ENCODE results near the gene GLOD4.
"Not testable (repeated sequence)": the region's sequence is repeated elsewhere in the genome, so short reads cannot be mapped to it uniquely, and the experiment has no call there.

DNA sequence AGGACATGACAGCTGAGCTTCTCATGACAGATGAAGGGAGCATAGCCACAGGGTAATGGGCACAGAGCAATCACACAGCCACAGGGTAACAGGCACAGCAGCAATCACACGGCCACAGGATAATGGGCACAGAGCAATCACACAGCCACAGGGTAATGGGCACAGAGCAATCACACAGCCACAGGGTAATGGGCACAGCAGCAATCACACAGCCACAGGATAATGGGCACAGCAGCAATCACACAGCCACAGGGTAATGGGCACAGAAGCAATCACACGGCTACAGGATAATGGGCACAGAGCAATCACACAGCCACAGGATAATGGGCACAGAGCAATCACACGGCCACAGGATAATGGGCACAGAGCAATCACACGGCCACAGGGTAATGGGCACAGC, 33.5 kb downstream of the GLOD4 start:
- TF ChIP-seq POLR2A, EP300, POLR2AphosphoS5 (IDR thresholded peaks at IDR 0.05): not testable (repeated sequence)
- TF ChIP-seq, protein P1, sequence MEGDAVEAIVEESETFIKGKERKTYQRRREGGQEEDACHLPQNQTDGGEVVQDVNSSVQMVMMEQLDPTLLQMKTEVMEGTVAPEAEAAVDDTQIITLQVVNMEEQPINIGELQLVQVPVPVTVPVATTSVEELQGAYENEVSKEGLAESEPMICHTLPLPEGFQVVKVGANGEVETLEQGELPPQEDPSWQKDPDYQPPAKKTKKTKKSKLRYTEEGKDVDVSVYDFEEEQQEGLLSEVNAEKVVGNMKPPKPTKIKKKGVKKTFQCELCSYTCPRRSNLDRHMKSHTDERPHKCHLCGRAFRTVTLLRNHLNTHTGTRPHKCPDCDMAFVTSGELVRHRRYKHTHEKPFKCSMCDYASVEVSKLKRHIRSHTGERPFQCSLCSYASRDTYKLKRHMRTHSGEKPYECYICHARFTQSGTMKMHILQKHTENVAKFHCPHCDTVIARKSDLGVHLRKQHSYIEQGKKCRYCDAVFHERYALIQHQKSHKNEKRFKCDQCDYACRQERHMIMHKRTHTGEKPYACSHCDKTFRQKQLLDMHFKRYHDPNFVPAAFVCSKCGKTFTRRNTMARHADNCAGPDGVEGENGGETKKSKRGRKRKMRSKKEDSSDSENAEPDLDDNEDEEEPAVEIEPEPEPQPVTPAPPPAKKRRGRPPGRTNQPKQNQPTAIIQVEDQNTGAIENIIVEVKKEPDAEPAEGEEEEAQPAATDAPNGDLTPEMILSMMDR (IDR thresholded peaks at IDR 0.05), result not testable (repeated sequence)

Measured in sigmoid colon (tissue), 4 donors.